GM12872 (cell line): ENCODE measurements around the gene IQUB.

Source experiments
- TF ChIP-seq, protein P1 (sequence below): IDR thresholded peaks from 3 replicates; pipeline ENCODE4 v1.5.1; 2011; ENCODE audit warnings: low read depth, mild to moderate bottlenecking, low read length, moderate library complexity; ENCODE audit not compliant: insufficient read depth

The IQUB gene

DNA sequence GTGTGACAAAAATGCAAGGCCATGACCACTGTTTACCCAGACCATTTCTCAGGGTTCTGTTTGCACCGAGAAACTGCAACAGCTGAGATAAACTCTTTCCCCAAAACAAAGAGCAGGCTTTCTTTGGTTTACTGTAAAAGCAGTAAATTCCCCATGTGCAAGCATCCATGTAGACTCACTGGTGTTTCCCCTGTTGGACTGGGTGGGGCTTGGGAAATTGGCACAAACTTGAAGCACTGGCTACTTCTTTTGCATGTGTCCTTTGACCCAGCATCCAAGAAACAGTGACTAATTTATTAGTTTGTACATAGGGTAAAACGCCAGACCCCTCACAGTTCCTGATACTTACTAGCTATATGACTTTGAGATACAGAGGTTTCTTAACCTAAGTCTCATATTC, 12.3 kb downstream of the IQUB start:
- TF ChIP-seq, protein P1, sequence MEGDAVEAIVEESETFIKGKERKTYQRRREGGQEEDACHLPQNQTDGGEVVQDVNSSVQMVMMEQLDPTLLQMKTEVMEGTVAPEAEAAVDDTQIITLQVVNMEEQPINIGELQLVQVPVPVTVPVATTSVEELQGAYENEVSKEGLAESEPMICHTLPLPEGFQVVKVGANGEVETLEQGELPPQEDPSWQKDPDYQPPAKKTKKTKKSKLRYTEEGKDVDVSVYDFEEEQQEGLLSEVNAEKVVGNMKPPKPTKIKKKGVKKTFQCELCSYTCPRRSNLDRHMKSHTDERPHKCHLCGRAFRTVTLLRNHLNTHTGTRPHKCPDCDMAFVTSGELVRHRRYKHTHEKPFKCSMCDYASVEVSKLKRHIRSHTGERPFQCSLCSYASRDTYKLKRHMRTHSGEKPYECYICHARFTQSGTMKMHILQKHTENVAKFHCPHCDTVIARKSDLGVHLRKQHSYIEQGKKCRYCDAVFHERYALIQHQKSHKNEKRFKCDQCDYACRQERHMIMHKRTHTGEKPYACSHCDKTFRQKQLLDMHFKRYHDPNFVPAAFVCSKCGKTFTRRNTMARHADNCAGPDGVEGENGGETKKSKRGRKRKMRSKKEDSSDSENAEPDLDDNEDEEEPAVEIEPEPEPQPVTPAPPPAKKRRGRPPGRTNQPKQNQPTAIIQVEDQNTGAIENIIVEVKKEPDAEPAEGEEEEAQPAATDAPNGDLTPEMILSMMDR, result no peak

GRCh38 chr7:123505221-123505620, 29.2 kb downstream of the IQUB start:
- TF ChIP-seq, protein P1, result no peak

GRCh38 chr7:123502201-123502600, 32.2 kb downstream of the IQUB start:
- TF ChIP-seq, protein P1, result no peak

- TF ChIP-seq, protein P1, result no peak
Measured at GRCh38 chr7:123500878-123501489, 33.4 kb downstream of the IQUB start.

DNA sequence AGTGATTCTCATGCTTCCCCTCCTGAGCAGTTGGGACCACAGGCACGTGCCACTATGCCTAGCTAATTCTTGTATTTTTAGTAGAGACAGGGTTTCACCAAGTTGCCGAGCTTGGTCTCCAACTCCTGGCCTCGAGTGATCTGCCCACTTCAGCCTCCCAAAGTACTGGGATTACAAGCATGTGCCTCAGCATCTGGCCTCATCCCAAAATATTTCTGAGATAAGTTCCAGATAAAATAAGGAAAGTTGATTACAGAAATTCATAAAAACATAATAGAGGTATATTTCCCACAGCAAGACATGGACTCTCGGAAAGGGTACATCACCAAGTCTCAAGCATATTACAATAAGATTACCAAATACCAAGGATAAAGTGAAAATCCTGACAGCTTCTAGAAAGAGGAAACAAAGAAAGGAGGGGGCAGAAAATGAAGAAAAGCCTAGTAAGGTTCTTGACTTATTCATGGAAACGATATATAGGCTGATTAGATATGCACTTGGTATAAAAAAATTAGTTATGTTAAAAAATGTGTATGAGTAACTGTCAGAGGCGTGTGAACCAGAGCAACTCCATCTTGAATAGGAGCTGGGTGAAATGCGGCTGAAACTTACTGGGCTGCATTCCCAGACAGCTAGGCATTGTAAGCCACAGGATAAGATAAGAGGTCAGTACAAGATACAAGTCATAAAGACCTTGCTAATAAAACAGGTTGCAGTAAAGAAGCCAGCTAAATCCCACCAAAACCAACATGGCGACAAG, 35.0 kb downstream of the IQUB start:
- TF ChIP-seq, protein P1, result no peak

- TF ChIP-seq, protein P1, result no peak
Measured at GRCh38 chr7:123498601-123499000, 35.8 kb downstream of the IQUB start.

- TF ChIP-seq, protein P1, result no peak
Measured at GRCh38 chr7:123498031-123498430, 36.4 kb downstream of the IQUB start.
